Esophagus (tissue), 2 donors: Measurements from ENCODE around the gene HES7. TPM values are rescaled to one million over a fixed set of nuclear protein-coding genes. Genes with fewer than 3 reads are reported as not detected.
A peak's percentile ranks its signal among the peaks of the same experiment; 100 is the strongest.

Experiments
- H3K27ac ChIP-seq, 2 donors: one replicate each; pipeline ENCODE4 v1.5.1; 2013; ENCODE audit warnings: low read depth in 2 of 2, mild to moderate bottlenecking in 2 of 2, inconsistent platforms in 1 of 2, low read length in 1 of 2, moderate library complexity in 1 of 2
- H3K27me3 ChIP-seq, 2 donors: one replicate each; pipeline ENCODE4 v1.6.1; 2013; ENCODE audit warnings: low read length in 2 of 2, control low read depth in 1 of 2, mild to moderate bottlenecking in 1 of 2; ENCODE audit not compliant: insufficient read depth in 2 of 2, control insufficient read depth in 1 of 2
- H3K36me3 ChIP-seq, 2 donors: one replicate each; pipeline ENCODE4 v1.6.1; 2013; ENCODE audit warnings: low read length in 1 of 2; ENCODE audit not compliant: control insufficient read depth in 2 of 2, insufficient read depth in 2 of 2
- H3K4me1 ChIP-seq, 2 donors: one replicate each; pipeline ENCODE4 v1.6.1; 2013; ENCODE audit warnings: low read length in 1 of 2; ENCODE audit not compliant: control insufficient read depth in 2 of 2, insufficient read depth in 2 of 2
- H3K4me3 ChIP-seq, 2 donors: one replicate each; pipeline ENCODE4 v1.5.1; 2013; ENCODE audit warnings: low read length in 2 of 2, mild to moderate bottlenecking in 2 of 2, low read depth in 1 of 2, moderate library complexity in 1 of 2
- H3K9me3 ChIP-seq, 2 donors: one replicate each; pipeline ENCODE4 v1.6.1; 2013; ENCODE audit warnings: mild to moderate bottlenecking in 2 of 2, low read depth in 1 of 2, low read length in 1 of 2, moderate library complexity in 1 of 2; ENCODE audit not compliant: control insufficient read depth in 2 of 2, insufficient read depth in 1 of 2
- WGBS, 2 donors: extraction: QIAGEN DNeasy Blood & Tissue Kit; methylation state at CpG; one replicate each; pipeline ENCODE4 v1.1.7; 2013; 5-methylcytosine and 5-hydroxymethylcytosine counted together
- polyA plus RNA-seq, 2 donors: library from polyadenylated mRNA; stranded (reverse); fragments of 200-250 nt; gene quantifications; one replicate each; pipeline ENCODE4 v1.2.3, GENCODE V29; 2013
- donor health status: healthy with polysubstance abuse.
- donor health status: Bipolar disorder and iron deficiency.

HES7 gene
- polyA plus RNA-seq, 2 donors = 0.15 to 0.24 TPM

DNA sequence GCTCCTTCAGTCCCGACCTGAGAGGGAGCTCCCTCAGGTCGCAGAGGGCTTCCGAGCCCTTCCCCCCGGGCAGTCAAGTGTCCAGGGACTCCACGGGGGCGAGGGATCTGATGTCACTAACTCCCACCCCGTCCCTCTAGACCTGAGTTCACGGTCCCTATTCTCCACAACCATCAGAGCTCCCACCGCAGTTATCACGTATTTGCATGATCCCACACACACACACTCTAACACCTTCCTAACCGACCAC, 32.0 kb upstream of the HES7 start:
- WGBS, 2 donors = 1% methylated on average over 11 of the region's 11 CpGs

DNA sequence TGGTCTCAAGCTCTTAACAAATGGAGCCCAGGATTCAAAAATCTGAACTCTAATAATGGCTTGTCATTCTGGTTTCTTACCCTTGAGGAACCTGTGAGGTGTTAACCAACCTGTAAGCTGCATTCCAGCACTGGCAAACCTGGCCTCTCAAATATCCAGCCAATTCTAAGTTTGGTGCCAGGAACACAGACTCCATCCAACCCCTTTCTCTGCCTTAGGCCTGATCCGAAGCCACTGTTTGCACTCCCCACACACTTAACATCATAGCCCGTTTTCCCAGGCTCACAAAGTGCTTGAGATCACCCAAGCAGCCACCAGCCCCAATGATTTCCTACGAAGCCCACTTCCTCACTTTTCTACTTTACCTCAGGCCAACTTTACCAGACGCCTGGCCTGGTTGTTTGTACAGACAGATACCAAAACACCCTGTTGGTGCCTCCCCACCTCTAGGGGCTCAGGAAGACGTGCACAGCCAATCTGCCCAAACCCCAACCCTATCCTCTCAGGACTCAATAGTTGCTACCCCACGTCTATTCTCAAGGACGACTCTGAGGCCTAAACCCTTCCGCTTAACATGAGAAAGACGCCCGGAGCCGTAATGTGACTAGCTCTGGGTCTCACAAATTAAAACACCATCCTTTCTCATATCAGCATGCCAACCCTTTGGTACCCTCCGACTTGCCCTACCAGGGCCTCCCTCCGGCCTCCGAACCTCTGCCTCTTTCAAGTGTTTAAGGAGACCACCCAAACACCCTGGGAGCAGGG, 31.5 kb upstream of the HES7 start:
- 15% methylated on average over 14 of the region's 14 CpGs for WGBS, 2 donors

More for the DNA sequence above, 32.0 kb upstream of the HES7 start:
- Histone ChIP-seq H3K36me3 (peaks cover 0 to 7% of the 10 kb centered on the region in 2 donors), H3K27me3 (no peaks in the 10 kb centered on the region), H3K9me3 (no peaks in the 10 kb centered on the region), H3K4me1 (peaks cover 0 to 19% of the 10 kb centered on the region in 2 donors), H3K4me3 (peak overlapping the region; percentile 85 to 87), H3K27ac (peak overlapping the region; percentile 100)

DNA sequence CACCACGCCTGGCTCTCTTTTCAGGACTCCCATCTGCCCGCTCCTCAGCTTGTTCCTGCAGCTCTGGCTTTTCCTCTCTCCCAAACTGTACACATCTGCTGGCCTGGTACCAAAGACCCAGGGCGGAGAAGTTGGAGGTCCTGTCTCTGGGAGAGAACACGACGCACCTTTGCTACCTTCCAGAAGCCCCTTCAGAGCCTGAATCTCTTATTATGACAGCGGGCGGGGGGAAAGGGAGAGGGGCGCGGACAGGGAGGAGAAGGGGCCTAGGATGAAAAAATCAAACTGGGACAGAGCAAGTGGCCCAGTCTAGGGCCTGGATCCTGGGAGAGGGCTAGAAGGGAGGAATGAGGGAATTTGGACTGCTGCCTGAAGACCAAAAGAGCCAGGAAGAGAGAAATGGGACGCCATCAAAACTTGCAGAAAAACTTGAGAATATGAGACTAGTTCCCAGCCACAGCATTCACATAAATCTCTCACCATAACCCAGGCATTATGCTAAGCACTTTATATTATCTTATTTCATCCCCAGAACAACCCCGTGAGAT, 30.8 kb upstream of the HES7 start:
- peak overlapping the region; percentile 100 for H3K27ac ChIP-seq
- no peaks in the 10 kb centered on the region for H3K9me3 ChIP-seq
- H3K27me3 ChIP-seq = no peaks in the 10 kb centered on the region
- WGBS, 2 donors = 19 to 31% methylated on average over 11 of the region's 11 CpGs
- peak overlapping the region; percentile 85 to 87 for H3K4me3 ChIP-seq
- H3K36me3 ChIP-seq = peaks cover 2 to 11% of the 10 kb centered on the region in 2 donors
- peaks cover 2 to 27% of the 10 kb centered on the region in 2 donors for H3K4me1 ChIP-seq

More for the DNA sequence above, 31.5 kb upstream of the HES7 start:
- peaks cover 0 to 6% of the 10 kb centered on the region in 2 donors for H3K36me3 ChIP-seq
- H3K4me3 ChIP-seq = peak overlapping the region; percentile 85 to 87
- H3K27me3 ChIP-seq = no peaks in the 10 kb centered on the region
- H3K9me3 ChIP-seq = no peaks in the 10 kb centered on the region
- peaks cover 1 to 23% of the 10 kb centered on the region in 2 donors for H3K4me1 ChIP-seq
- peak overlapping the region; percentile 100 for H3K27ac ChIP-seq

DNA sequence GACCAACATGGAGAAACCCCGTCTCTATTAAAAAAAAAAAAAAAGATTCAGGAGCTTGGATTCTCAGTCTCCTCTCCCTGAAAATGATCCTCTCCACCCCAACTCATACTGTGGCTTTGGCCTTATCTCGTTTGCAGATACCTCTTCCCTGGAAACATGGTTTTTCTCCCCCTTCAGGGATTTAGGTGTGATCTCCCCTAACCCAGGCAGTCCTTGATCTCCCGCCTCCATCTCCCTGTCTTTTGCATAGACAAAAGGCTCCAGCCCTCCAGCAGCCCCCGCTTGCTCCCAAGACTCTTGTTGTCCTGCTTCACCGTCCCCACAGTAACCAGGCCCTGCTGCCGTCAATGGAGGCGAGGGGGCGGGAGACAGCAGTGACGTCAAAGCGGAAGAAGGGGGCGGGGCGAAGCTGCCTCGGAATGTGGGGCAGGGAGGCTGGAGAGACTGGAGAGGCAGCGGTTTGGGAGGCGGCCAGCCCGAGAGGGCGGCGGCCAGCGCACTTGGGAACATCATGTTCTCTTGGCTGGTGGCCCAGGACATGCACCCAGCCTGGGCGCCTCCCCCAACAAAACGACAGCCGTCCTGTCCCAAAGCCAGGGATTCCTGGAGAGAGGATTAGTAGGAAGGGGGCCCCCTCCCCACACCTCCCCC, 30.2 kb upstream of the HES7 start:
- peaks cover 6 to 14% of the 10 kb centered on the region in 2 donors for H3K36me3 ChIP-seq
- WGBS, 2 donors = 4 to 6% methylated on average over 22 of the region's 22 CpGs
- H3K27me3 ChIP-seq = no peaks in the 10 kb centered on the region
- H3K4me1 ChIP-seq = peaks cover 2 to 27% of the 10 kb centered on the region in 2 donors
- H3K4me3 ChIP-seq = peak overlapping the region; percentile 85 to 87
- no peaks in the 10 kb centered on the region for H3K9me3 ChIP-seq
- peak overlapping the region; percentile 100 for H3K27ac ChIP-seq

DNA sequence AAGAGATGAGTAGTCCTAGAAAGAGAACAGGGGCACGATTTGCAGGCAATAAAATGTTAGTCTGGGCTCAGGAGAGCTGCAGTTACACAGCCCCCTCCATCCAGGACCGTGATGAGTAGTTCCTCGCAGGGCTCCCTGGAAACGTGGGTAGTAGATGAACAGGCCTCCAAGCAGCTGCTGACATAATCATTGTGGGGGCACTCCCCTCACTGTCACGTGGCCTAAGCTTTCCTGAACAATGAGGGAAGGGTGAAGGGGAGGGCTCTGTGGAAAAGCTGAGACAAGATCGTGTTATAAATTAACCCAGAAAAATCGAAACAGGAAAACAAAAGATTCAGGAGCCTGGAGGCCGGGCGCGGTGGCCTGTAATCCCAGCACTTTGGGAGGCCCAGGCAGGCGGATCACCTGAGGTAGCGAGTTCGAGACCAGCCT, 29.6 kb upstream of the HES7 start:
- H3K27me3 ChIP-seq = no peaks in the 10 kb centered on the region
- no peaks in the 10 kb centered on the region for H3K9me3 ChIP-seq
- peaks cover 6 to 17% of the 10 kb centered on the region in 2 donors for H3K36me3 ChIP-seq
- 9 to 14% methylated on average over 13 of the region's 13 CpGs for WGBS, 2 donors
- peak overlapping the region; percentile 31 to 45 for H3K4me3 ChIP-seq
- peaks cover 2 to 26% of the 10 kb centered on the region in 2 donors for H3K4me1 ChIP-seq
- peak overlapping the region; percentile 100 for H3K27ac ChIP-seq

- peaks cover 6 to 22% of the 10 kb centered on the region in 2 donors for H3K36me3 ChIP-seq
- peak overlapping the region; percentile 100 for H3K27ac ChIP-seq
- H3K4me3 ChIP-seq = peak overlapping the region; percentile 9 to 69
- H3K27me3 ChIP-seq = no peaks in the 10 kb centered on the region
- WGBS, 2 donors = 69 to 71% methylated on average over 7 of the region's 7 CpGs
- no peaks in the 10 kb centered on the region for H3K9me3 ChIP-seq
- H3K4me1 ChIP-seq = peaks cover 2 to 24% of the 10 kb centered on the region in 2 donors
Measured at GRCh38 chr17:8153031-8153451, 29.1 kb upstream of the HES7 start.

GRCh38 chr17:8152112-8152775, 28.3 kb upstream of the HES7 start, which contains the start of gene PER1:
Gene PER1, minus strand, starts transcription at chr17:8152404. Its CDS starts 1,698 bp downstream, at chr17:8150706.
- no peaks in the 10 kb centered on the region for H3K9me3 ChIP-seq
- H3K36me3 ChIP-seq = peaks cover 9 to 30% of the 10 kb centered on the region in 2 donors
- no peaks in the 10 kb centered on the region for H3K27me3 ChIP-seq
- peak within 1 kb of the TSS; percentile 100 for H3K27ac ChIP-seq
- WGBS, 2 donors = 3 to 5% methylated on average over 41 to 42 of the region's 42 CpGs
- H3K4me3 ChIP-seq = peak within 1 kb of the TSS; percentile 48 to 69
- H3K4me1 ChIP-seq = peaks cover 2 to 24% of the 10 kb centered on the region in 2 donors

DNA sequence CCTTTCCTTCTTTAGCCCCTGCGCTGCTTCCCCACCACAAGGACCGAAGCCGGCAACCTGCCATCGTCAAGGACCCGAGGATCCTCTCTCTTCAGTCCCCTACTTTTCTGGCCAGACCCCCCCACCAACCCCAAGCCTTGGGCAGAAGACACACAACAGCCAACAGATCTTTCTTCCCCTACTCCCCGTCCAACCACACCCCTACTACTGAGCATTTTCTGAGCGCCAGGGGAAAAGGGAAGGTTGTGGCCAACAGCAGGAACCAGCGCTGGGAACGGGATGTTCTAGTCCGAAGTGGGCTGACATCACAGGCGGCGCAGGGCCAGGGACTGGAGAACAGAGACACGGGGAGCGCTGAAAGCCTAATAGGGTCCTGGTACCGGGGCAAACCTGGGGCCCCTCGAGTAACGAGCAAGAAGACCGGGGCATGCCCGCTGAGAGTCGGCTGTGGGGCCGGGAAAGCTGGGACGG, 27.8 kb upstream of the HES7 start:
- Histone ChIP-seq H3K27me3 (no peaks in the 10 kb centered on the region), H3K36me3 (peaks cover 15 to 36% of the 10 kb centered on the region in 2 donors), H3K9me3 (no peaks in the 10 kb centered on the region), H3K27ac (peak overlapping the region; percentile 100), H3K4me3 (peak overlapping the region; percentile 48 to 69), H3K4me1 (peaks cover 2 to 26% of the 10 kb centered on the region in 2 donors)
- 3 to 5% methylated on average over 22 of the region's 22 CpGs for WGBS, 2 donors

- H3K4me1 ChIP-seq = peaks cover 2 to 26% of the 10 kb centered on the region in 2 donors
Measured at GRCh38 chr17:8151120-8151640, 27.3 kb upstream of the HES7 start.

More at GRCh38 chr17:8151120-8151640, 27.3 kb upstream of the HES7 start:
- peaks cover 0 to 2% of the 10 kb centered on the region in 2 donors for H3K9me3 ChIP-seq
- 5 to 12% methylated on average over 38 of the region's 38 CpGs for WGBS, 2 donors
- H3K27ac ChIP-seq = peak overlapping the region; percentile 100
- H3K27me3 ChIP-seq = no peaks in the 10 kb centered on the region
- H3K4me3 ChIP-seq = peak overlapping the region; percentile 48 to 69
- H3K36me3 ChIP-seq = peaks cover 20 to 41% of the 10 kb centered on the region in 2 donors
